ENCODE data around the gene CCZ1.
"Not testable (repeated sequence)": the region's sequence is repeated elsewhere in the genome, so short reads cannot be mapped to it uniquely, and the experiment has no call there.

The CCZ1 gene

GRCh38 chr7:5870311-5870710, 28.2 kb upstream of the CCZ1 start:
- TF ChIP-seq, protein P1, sequence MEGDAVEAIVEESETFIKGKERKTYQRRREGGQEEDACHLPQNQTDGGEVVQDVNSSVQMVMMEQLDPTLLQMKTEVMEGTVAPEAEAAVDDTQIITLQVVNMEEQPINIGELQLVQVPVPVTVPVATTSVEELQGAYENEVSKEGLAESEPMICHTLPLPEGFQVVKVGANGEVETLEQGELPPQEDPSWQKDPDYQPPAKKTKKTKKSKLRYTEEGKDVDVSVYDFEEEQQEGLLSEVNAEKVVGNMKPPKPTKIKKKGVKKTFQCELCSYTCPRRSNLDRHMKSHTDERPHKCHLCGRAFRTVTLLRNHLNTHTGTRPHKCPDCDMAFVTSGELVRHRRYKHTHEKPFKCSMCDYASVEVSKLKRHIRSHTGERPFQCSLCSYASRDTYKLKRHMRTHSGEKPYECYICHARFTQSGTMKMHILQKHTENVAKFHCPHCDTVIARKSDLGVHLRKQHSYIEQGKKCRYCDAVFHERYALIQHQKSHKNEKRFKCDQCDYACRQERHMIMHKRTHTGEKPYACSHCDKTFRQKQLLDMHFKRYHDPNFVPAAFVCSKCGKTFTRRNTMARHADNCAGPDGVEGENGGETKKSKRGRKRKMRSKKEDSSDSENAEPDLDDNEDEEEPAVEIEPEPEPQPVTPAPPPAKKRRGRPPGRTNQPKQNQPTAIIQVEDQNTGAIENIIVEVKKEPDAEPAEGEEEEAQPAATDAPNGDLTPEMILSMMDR (IDR thresholded peaks at IDR 0.05; ENCODE audit: borderline replicate concordance, extremely low read depth, low read length, poor library complexity, severe bottlenecking): no peak
- no peak for TF ChIP-seq EZH2 (IDR thresholded peaks at IDR 0.05; ENCODE audit: borderline replicate concordance, low read depth, low read length, severe bottlenecking)
- no peaks in the 10 kb centered on the region for H3K9me3 ChIP-seq (ENCODE audit: insufficient read depth, low read length, severe bottlenecking)
- H3K4me3 ChIP-seq (ENCODE audit: low read depth in 1 of 2, low read length in 2 of 2): no peak overlapping the region
- no peaks in the 10 kb centered on the region for H3K36me3 ChIP-seq (ENCODE audit: insufficient read depth, low read length)
- no peak overlapping the region for H3K4me2 ChIP-seq (ENCODE audit: insufficient read depth, low read length)
- H3K27me3 ChIP-seq (ENCODE audit: insufficient read depth, low read length, poor library complexity): no peaks in the 10 kb centered on the region
- ATAC-seq (ENCODE audit: insufficient read depth, low read depth): no peak
- H4K20me1 ChIP-seq (ENCODE audit: insufficient read depth, low read length): no peaks in the 10 kb centered on the region
- no peaks in the 10 kb centered on the region for H3K79me2 ChIP-seq (ENCODE audit: insufficient read depth, low read length)
- no peak overlapping the region for H3K27ac ChIP-seq (ENCODE audit: low read length)
- no peak for DNase-seq
- no peak overlapping the region for H3K9ac ChIP-seq (ENCODE audit: low read depth, low read length)
- H3K4me1 ChIP-seq (ENCODE audit: insufficient read depth, low read length): no peaks in the 10 kb centered on the region
- H2AFZ ChIP-seq (ENCODE audit: low read depth, low read length): no peak overlapping the region

DNA sequence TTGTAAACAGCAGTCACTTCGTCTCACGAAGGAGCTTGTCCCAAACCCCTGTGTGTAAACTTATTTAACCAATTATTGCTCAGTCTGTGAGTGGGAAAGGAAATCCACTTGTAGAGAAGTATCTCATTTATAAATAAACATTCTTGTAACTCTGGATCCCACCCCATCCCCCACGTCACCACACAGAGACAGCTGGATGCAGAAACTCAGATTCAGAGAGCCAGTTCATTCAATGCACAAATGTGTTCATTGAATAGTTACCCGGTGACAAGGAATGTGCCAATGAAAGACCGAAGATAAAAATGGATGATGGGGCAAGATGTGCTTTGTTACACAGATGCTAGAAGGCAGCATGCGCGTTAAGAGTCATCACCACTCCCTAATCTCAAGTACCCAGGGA, 26.2 kb upstream of the CCZ1 start:
- H3K79me2 ChIP-seq (ENCODE audit: insufficient read depth, low read length): no peaks in the 10 kb centered on the region
- no peak overlapping the region for H3K4me2 ChIP-seq (ENCODE audit: insufficient read depth, low read length)
- H3K27me3 ChIP-seq (ENCODE audit: insufficient read depth, low read length, poor library complexity): no peaks in the 10 kb centered on the region
- no peaks in the 10 kb centered on the region for H4K20me1 ChIP-seq (ENCODE audit: insufficient read depth, low read length)
- ATAC-seq (ENCODE audit: insufficient read depth, low read depth): no peak
- TF ChIP-seq, protein P1 (IDR thresholded peaks at IDR 0.05; ENCODE audit: borderline replicate concordance, extremely low read depth, low read length, poor library complexity, severe bottlenecking): no peak
- TF ChIP-seq EZH2 (IDR thresholded peaks at IDR 0.05; ENCODE audit: borderline replicate concordance, low read depth, low read length, severe bottlenecking): no peak
- H2AFZ ChIP-seq (ENCODE audit: low read depth, low read length): no peak overlapping the region
- DNase-seq: no peak
- no peak overlapping the region for H3K4me3 ChIP-seq (ENCODE audit: low read depth in 1 of 2, low read length in 2 of 2)
- no peaks in the 10 kb centered on the region for H3K9me3 ChIP-seq (ENCODE audit: insufficient read depth, low read length, severe bottlenecking)
- H3K9ac ChIP-seq (ENCODE audit: low read depth, low read length): no peak overlapping the region
- no peak overlapping the region for H3K27ac ChIP-seq (ENCODE audit: low read length)
- no peaks in the 10 kb centered on the region for H3K36me3 ChIP-seq (ENCODE audit: insufficient read depth, low read length)
- H3K4me1 ChIP-seq (ENCODE audit: insufficient read depth, low read length): no peaks in the 10 kb centered on the region

- not testable (repeated sequence) for H2AFZ ChIP-seq (ENCODE audit: low read depth, low read length); H3K9ac ChIP-seq (ENCODE audit: low read depth, low read length); H3K36me3 ChIP-seq (ENCODE audit: insufficient read depth, low read length); H3K4me2 ChIP-seq (ENCODE audit: insufficient read depth, low read length); H3K4me1 ChIP-seq (ENCODE audit: insufficient read depth, low read length); H3K9me3 ChIP-seq (ENCODE audit: insufficient read depth, low read length, severe bottlenecking); DNase-seq; H3K79me2 ChIP-seq (ENCODE audit: insufficient read depth, low read length); H3K4me3 ChIP-seq (ENCODE audit: low read depth in 1 of 2, low read length in 2 of 2); H3K27ac ChIP-seq (ENCODE audit: low read length); H4K20me1 ChIP-seq (ENCODE audit: insufficient read depth, low read length); ATAC-seq (ENCODE audit: insufficient read depth, low read depth); H3K27me3 ChIP-seq (ENCODE audit: insufficient read depth, low read length, poor library complexity)
These were observed 18.9 kb upstream of the CCZ1 start for GRCh38 chr7:5879591-5879990.

DNA sequence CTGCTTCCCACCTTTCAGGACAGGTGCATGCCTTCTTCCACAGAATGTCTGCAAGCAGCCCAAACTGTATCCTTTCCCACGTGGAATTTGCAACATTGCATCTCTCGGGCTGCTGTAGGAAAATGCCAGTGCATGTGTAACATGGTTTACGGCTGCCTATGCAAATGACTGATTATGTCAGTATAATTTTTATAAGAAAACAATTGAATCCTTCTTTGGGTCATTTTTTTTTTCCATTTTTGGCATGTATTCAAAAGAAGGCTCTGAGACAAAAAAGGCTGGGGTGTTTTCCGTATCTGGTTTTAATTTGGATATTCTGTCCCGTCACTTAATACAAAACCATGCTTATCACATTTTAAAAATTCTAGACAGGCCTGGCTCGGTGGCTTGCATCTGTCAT, 18.4 kb upstream of the CCZ1 start:
- not testable (repeated sequence) for DNase-seq; H3K9me3 ChIP-seq (ENCODE audit: insufficient read depth, low read length, severe bottlenecking); H3K79me2 ChIP-seq (ENCODE audit: insufficient read depth, low read length); H3K27ac ChIP-seq (ENCODE audit: low read length); H3K27me3 ChIP-seq (ENCODE audit: insufficient read depth, low read length, poor library complexity); ATAC-seq (ENCODE audit: insufficient read depth, low read depth); H3K4me3 ChIP-seq (ENCODE audit: low read depth in 1 of 2, low read length in 2 of 2); H3K9ac ChIP-seq (ENCODE audit: low read depth, low read length); H3K4me1 ChIP-seq (ENCODE audit: insufficient read depth, low read length); H3K36me3 ChIP-seq (ENCODE audit: insufficient read depth, low read length); H2AFZ ChIP-seq (ENCODE audit: low read depth, low read length); H4K20me1 ChIP-seq (ENCODE audit: insufficient read depth, low read length); H3K4me2 ChIP-seq (ENCODE audit: insufficient read depth, low read length)

GRCh38 chr7:5884431-5884830, 14.1 kb upstream of the CCZ1 start:
- not testable (repeated sequence) for H4K20me1 ChIP-seq (ENCODE audit: insufficient read depth, low read length); ATAC-seq (ENCODE audit: insufficient read depth, low read depth); H3K79me2 ChIP-seq (ENCODE audit: insufficient read depth, low read length); DNase-seq; H3K4me2 ChIP-seq (ENCODE audit: insufficient read depth, low read length); H2AFZ ChIP-seq (ENCODE audit: low read depth, low read length); H3K27me3 ChIP-seq (ENCODE audit: insufficient read depth, low read length, poor library complexity); H3K4me3 ChIP-seq (ENCODE audit: low read depth in 1 of 2, low read length in 2 of 2); H3K36me3 ChIP-seq (ENCODE audit: insufficient read depth, low read length); H3K9ac ChIP-seq (ENCODE audit: low read depth, low read length); H3K9me3 ChIP-seq (ENCODE audit: insufficient read depth, low read length, severe bottlenecking); H3K4me1 ChIP-seq (ENCODE audit: insufficient read depth, low read length); H3K27ac ChIP-seq (ENCODE audit: low read length)

- not testable (repeated sequence) for H3K4me1 ChIP-seq (ENCODE audit: insufficient read depth, low read length); H3K9me3 ChIP-seq (ENCODE audit: insufficient read depth, low read length, severe bottlenecking); H3K36me3 ChIP-seq (ENCODE audit: insufficient read depth, low read length); H4K20me1 ChIP-seq (ENCODE audit: insufficient read depth, low read length); H3K4me3 ChIP-seq (ENCODE audit: low read depth in 1 of 2, low read length in 2 of 2); H3K79me2 ChIP-seq (ENCODE audit: insufficient read depth, low read length); H3K27ac ChIP-seq (ENCODE audit: low read length); H3K27me3 ChIP-seq (ENCODE audit: insufficient read depth, low read length, poor library complexity); DNase-seq; H2AFZ ChIP-seq (ENCODE audit: low read depth, low read length); ATAC-seq (ENCODE audit: insufficient read depth, low read depth); H3K4me2 ChIP-seq (ENCODE audit: insufficient read depth, low read length); H3K9ac ChIP-seq (ENCODE audit: low read depth, low read length)
These were observed 10.5 kb upstream of the CCZ1 start for GRCh38 chr7:5888021-5888420.

DNA sequence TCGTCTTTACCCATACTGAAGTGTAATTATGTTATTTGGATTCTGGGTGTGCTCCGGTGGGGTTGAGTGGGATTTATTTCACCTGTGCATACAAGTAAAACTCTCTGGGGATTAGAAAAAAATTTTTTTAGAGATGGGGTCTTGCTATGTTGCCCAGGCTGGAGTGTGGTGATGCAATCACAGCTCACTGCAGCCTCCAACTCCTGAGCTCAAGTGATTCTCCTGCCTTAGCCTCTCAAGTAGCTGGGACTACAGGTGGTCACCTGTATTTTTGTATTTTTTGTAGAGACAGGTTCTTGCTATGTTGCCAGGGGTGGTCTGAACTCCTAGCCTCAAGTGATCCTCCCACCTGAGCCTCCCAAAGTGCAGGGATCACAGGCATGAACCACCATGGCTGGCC, 8.3 kb upstream of the CCZ1 start:
- not testable (repeated sequence) for ATAC-seq (ENCODE audit: insufficient read depth, low read depth); H3K27me3 ChIP-seq (ENCODE audit: insufficient read depth, low read length, poor library complexity)

More for the DNA sequence above, 8.3 kb upstream of the CCZ1 start:
- not testable (repeated sequence) for H3K4me1 ChIP-seq (ENCODE audit: insufficient read depth, low read length); DNase-seq; H4K20me1 ChIP-seq (ENCODE audit: insufficient read depth, low read length); H3K9ac ChIP-seq (ENCODE audit: low read depth, low read length); H3K9me3 ChIP-seq (ENCODE audit: insufficient read depth, low read length, severe bottlenecking); H2AFZ ChIP-seq (ENCODE audit: low read depth, low read length); H3K4me3 ChIP-seq (ENCODE audit: low read depth in 1 of 2, low read length in 2 of 2); H3K4me2 ChIP-seq (ENCODE audit: insufficient read depth, low read length); H3K36me3 ChIP-seq (ENCODE audit: insufficient read depth, low read length); H3K27ac ChIP-seq (ENCODE audit: low read length); H3K79me2 ChIP-seq (ENCODE audit: insufficient read depth, low read length)
